ENCODE measurements around the gene SCRG1. TPM values are rescaled to one million over a fixed set of nuclear protein-coding genes. Genes with fewer than 3 reads are reported as not detected.
A peak's percentile ranks its signal among the peaks of the same experiment; 100 is the strongest.

SCRG1 gene
- total RNA-seq, 1 donor from 2014 or later = 2.3 TPM

- Histone ChIP-seq H3K9me3 (no peaks in the 10 kb centered on the region), H3K36me3 (no peaks in the 10 kb centered on the region), H3K4me1 (peaks cover 0 to 2% of the 10 kb centered on the region in 2 donors), H3K4me3 (no peak overlapping the region), H3K27me3 (no peaks in the 10 kb centered on the region), H3K27ac (no peak overlapping the region)
- DNase-seq (ENCODE audit: low spot score in 2 of 2) = no peak
- TF ChIP-seq CTCF (IDR thresholded peaks at IDR 0.05) = no peak
- intact Hi-C loops (cut with DNase I) = loop anchor here (5.0 kb wide), 3 partner anchors 46 to 406 kb away; partner anchors contain the start of gene SAP30
Observed at GRCh38 chr4:173418639-173419038, 19.7 kb upstream of the SCRG1 start.

- H3K27me3 ChIP-seq = no peaks in the 10 kb centered on the region
- H3K4me3 ChIP-seq = no peak overlapping the region
- intact Hi-C loops (cut with DNase I) = loop anchor here (1.0 to 5.0 kb wide), 4 partner anchors 46 to 406 kb away; partner anchors contain the start of gene SAP30
- no peak for DNase-seq (ENCODE audit: low spot score in 2 of 2)
- no peak for TF ChIP-seq CTCF (IDR thresholded peaks at IDR 0.05)
- H3K27ac ChIP-seq = no peak overlapping the region
- peaks cover 0 to 2% of the 10 kb centered on the region in 2 donors for H3K4me1 ChIP-seq
- no peaks in the 10 kb centered on the region for H3K9me3 ChIP-seq
- no peaks in the 10 kb centered on the region for H3K36me3 ChIP-seq
Observed at GRCh38 chr4:173417833-173418232, 18.9 kb upstream of the SCRG1 start.

- H3K4me1 ChIP-seq = peaks cover 0 to 2% of the 10 kb centered on the region in 2 donors
- DNase-seq (ENCODE audit: low spot score in 2 of 2) = peak; percentile 58 to 82
- H3K9me3 ChIP-seq = no peaks in the 10 kb centered on the region
- intact Hi-C loops (cut with DNase I) = loop anchor here (5.0 kb wide), 3 partner anchors 44 to 404 kb away; partner anchors contain the start of gene SAP30
- peak in 1 of 3 experiments; percentile 16 for TF ChIP-seq CTCF (IDR thresholded peaks at IDR 0.05)
- no peak overlapping the region for H3K4me3 ChIP-seq
- H3K27ac ChIP-seq = peak overlapping the region; percentile 27 to 41
- H3K27me3 ChIP-seq = no peaks in the 10 kb centered on the region
- H3K36me3 ChIP-seq = no peaks in the 10 kb centered on the region
Observed at GRCh38 chr4:173415885-173416653, 17.2 kb upstream of the SCRG1 start.

GRCh38 chr4:173415092-173415491 lies 16.2 kb upstream of the SCRG1 start:
- TF ChIP-seq CTCF (IDR thresholded peaks at IDR 0.05) = no peak
- Histone ChIP-seq H3K27me3 (no peaks in the 10 kb centered on the region), H3K36me3 (no peaks in the 10 kb centered on the region), H3K4me3 (no peak overlapping the region), H3K4me1 (peaks cover 0 to 2% of the 10 kb centered on the region in 2 donors), H3K9me3 (no peaks in the 10 kb centered on the region), H3K27ac (peak overlapping the region; percentile 27 to 41)
- intact Hi-C loops (cut with DNase I) = loop anchor here (5.0 kb wide), 3 partner anchors 43 to 403 kb away; partner anchors contain the start of gene SAP30
- DNase-seq (ENCODE audit: low spot score in 2 of 2) = no peak

- intact Hi-C loops (cut with DNase I) = no loop called here
- TF ChIP-seq CTCF (IDR thresholded peaks at IDR 0.05) = no peak
- Histone ChIP-seq H3K27ac (peak overlapping the region in 1 of 2 donors; percentile 27), H3K4me3 (no peak overlapping the region), H3K4me1 (peaks cover 0 to 2% of the 10 kb centered on the region in 2 donors), H3K9me3 (no peaks in the 10 kb centered on the region), H3K36me3 (peaks cover 0 to 3% of the 10 kb centered on the region in 2 donors), H3K27me3 (no peaks in the 10 kb centered on the region)
- no peak for DNase-seq (ENCODE audit: low spot score in 2 of 2)
Observed at GRCh38 chr4:173414456-173414855, 15.5 kb upstream of the SCRG1 start.
